GM18508 (cell line): ENCODE results near the gene GJE1.
A peak's percentile ranks its signal among the peaks of the same experiment; 100 is the strongest.
"Not testable (repeated sequence)": the region's sequence is repeated elsewhere in the genome, so short reads cannot be mapped to it uniquely, and the experiment has no call there.

Experiments used
- ATAC-seq: cut with Tn5 transposase; IDR thresholded peaks from one replicate; pipeline ENCODE4 v1.9.1; 2021; ENCODE audit warnings: moderate number of reproducible peaks; ENCODE audit not compliant: insufficient read depth, unreplicated experiment

GJE1 gene, protein sequence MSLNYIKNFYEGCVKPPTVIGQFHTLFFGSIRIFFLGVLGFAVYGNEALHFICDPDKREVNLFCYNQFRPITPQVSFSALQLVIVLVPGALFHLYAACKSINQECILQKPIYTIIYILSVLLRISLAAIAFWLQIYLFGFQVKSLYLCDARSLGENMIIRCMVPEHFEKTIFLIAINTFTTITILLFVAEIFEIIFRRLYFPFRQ

DNA sequence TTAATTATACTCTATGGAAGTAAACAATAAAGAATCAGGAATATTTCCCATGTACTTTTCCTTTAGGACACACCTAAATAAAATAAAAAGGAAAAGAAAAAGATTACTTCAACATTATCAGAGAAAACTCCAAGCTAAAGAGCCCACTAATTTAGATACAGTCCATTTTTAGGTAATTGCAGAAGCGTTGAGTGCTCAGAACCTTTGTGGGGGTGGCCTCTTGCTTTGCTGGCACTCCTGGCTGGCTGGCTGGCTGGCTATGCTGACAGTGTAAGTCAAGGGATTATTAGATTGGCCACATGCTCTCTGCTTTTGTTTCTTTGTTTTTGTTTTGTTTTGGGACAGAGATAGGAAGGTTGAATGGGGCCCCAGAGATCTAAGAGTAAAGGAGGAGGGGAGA, at the start of gene GJE1:
Gene GJE1, plus strand, starts transcription at position 301 of the 400 bp plus-strand sequence. CDS start 234 bp downstream, outside the sequence.
- ATAC-seq = no peak

DNA sequence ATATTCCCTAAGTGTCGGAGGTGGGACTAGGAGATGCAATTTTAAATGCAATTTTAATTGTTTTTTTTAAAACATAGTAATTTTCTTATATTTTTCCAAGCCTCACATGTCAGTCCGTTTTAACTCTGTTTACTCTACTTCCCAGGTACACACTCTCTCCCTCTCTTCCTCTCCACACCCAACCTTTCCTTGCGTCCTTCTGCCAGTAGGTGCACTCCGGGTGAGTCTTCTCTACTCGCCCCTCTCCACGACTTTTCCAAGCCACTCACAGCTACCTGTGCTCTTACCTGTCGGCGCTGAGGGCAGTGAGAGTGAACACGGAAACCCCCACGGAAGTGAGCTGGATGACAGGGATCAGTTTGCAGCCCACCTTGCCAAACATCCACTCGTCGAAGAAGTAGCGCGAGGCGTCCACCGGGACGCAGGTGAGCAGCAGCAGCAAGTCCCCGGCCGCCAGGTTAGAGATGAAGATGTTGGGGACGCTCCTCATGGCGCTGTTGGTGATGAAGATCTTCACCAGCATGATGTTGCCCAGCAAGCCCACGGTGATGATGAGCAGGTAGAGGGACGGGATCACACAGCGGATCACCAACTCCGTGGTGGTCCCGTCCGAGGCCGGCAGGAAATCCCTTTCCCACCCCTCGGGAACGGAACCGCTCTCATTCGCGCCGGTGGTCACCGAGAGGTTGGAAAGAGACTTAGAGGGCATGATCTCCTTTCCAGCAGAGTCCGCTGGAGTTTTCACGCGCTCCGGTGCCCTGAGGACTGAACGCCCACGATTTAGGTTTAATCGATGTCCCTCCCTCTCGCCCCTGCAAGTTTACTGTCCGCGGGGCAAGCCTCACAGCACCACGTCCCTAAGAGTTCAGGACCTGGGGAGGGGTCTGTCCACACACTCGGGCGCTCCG, 44.5 kb upstream of the GJE1 start:
- no peak for ATAC-seq

DNA sequence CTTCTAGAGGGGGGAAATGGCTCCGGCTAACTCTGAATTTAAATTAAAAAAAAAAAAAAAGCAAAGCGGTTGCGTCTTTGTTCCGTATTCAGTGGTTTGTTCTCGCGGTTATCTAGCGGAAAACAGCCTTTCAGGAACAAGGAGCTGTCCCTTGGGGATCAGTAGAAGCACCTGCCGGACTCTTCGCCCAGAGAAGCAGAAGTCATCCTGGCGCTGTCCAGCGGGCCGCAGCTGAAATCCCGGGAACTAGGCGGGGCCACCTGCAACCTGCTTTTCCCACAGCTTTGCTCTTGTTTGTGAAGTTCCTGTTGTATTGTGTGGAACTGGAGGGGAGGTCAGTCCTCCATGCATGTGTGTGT, 43.9 kb upstream of the GJE1 start:
- no peak for ATAC-seq

DNA sequence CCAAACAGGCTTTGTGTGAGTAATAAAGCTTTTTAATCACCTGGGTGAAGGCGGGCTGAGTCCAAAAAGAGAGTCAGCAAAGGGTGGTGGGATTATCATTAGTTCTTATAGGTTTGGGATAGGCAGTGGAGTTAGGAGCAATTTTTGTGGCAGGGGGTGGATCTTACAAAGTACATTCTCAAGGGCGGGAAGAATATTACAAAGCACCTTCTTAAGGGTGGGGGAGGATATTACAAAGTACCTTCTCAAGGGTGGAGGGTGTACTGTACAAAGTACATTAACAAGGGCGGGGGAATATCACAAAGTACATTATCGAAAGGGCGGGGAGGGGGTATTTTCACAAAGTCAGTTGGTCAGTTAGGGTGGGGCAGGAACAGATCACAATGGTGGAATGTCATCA, 27.9 kb upstream of the GJE1 start:
- ATAC-seq = not testable (repeated sequence)

DNA sequence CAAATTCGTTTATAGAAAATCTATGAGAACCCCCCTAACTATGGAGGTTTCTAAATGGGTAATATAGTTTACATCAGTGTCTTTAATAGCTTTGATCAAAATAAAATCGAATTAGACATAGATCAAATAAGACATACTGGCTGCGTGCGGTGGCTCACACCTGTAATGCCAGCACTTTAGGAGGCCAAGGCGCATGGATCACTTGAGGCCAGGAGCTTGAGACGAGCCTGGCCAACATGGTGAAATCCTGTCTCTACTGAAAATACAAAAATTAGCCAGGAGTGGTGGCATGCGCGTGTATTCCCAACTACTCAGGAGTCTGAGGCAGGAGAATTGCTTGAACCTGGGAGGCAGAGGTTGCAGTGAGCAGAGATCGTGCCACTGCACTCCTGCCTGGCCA, 21.9 kb upstream of the GJE1 start:
- ATAC-seq = not testable (repeated sequence)

DNA sequence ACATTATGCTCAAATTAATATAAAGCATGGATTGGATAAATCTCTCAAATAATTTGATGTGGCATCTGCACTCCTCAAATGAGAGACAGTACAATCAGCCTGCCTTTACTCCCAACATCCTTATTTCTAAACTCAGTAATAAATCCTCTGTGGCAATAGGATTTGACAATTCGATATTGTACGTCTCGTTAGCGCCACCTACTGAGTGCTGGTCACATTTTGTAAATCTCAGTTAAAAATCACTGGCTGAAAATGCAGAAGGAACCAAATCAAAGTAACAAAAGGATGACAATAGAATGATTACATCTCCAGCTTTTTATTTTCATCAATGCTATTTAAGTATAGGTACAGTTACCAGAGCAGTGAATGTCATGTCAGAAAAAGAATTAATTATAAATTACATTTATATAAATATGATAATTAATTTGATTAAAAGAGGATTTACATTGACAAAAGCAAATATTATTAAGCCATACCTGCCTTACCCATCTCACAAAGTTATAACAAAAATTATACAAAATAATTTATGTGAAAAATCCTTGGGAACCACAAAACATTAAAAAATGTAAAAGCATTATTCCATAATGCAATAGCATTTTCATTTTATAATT, 20.2 kb upstream of the GJE1 start:
- no peak for ATAC-seq

DNA sequence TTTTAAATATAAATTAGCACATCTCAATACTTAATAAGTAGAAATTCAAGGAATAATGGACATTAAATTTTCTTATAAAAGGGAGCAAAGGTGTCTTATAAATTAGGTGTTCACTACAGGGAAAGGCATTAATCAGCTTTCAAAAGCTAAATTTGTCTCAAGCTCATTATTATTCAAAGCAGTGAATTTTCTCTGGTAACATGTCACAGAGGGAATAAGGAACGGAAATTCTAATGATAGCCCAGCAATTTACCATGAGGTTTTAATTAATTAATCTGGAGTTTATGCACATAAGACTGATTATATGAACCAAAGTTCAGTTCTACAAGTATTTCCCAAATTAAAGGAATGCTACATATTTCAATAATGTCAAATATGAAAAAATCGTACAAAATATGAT, 15.4 kb upstream of the GJE1 start:
- no peak for ATAC-seq

DNA sequence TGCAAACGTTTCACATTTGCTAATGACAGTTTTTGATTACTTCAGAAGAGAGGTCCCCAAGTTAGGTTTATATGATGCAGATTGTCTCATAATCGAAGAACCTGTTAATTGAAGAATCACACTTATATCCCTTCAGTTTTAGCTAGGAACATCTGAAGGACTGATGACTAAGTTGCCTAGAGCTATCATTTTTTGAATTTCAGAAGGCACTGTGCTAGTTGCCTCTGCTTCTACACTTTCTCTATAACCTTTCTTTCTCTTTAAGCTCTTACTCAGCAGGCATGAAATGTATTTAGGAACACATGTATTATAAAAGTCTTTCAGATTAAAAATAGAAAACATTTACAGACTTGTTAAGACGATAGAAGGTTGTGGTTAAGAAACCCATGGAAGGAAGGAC, 14.4 kb upstream of the GJE1 start:
- ATAC-seq = no peak

DNA sequence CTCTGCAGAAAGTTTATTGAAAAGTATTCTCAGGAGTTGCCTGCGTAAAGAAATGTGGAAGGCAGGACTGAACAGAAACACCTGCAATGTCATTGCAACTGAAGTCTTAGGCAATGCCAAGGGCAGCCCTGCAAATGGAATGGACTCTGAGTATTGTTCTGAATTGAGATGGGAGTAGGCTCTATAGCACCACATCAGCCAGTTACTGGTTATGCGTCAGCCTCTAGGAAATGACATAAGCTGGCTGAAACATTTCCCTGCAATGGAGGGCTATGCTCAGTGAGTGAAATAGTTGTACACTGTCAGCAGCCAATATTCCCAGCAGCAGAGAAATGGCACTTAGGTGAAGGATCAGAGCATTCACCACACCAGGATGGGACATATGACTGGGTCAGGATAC, 13.8 kb upstream of the GJE1 start:
- no peak for ATAC-seq

DNA sequence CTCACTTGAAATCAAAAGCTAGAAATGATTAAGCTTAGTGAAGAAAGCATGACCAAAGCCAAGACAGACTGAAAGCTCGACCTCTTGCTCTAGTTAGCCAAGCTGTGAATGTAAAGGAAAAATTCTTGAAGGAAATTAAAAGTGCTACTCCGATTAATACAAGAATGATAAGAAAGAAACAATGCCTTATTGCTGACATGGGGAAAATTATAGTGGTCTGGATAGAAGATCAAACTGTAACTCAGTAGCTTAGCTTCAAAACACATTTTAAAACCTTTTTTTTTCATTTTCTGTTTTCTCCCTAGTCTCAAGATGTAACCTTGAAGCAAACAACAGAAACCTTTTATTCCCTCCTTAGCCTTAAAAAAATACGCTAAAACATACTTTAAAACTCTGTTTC, 11.4 kb upstream of the GJE1 start:
- ATAC-seq = no peak

DNA sequence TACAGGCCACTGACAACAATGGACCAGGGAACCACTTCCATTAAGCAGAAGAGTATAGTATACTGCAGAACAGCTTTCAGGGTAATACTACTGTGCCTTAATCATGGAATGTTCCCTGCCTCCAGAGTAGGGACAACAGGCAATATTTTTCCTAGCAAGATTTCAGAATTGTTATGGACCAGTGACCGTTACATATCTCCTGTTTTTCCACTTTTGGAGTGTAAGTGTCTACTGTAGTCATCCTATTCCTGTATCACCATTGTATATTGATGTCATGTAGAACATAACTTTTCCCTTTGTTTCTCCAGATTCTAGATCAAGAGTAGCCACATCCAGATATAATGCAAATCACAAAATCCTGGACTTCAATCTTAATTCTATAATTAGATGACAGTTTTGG, 1.9 kb upstream of the GJE1 start:
- no peak for ATAC-seq

DNA sequence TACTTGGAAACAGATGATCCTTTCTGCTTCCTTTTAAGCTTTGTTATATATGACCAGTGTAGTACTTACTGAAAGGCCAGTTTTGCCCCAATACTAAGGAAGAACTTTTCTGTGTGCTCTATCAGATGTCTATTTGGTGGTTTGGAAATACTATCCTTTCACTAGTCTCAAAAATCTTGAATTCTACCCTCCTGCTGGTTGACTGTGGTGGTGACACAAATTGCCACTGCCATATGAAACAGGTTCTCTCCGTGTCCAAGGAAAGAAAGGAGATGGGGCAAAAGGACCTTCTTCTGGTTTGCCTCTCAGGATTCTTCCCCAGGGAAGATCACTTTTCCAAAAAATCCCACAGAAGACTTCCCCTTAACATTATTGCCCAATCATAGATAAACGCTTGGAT, 6.2 kb downstream of the GJE1 start:
- no peak for ATAC-seq

DNA sequence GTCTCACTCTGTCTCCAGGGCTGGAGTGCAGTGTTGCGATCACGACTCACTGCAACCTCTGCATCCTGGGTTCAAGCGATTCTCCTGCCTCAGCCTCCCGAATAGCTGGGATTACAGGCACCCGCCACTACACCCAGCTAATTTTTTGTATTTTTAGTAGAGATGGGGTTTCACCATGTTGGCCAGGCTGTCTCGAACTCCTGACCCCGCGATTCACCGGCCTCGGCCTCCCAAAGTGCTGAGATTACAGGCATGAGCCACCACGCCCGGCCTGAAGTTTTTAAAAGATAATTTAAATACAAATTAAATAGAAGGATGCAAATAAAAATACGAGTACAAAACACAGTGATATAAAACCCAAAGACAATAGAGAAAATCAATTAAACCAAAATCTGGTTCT, 8.8 kb downstream of the GJE1 start:
- ATAC-seq = not testable (repeated sequence)

DNA sequence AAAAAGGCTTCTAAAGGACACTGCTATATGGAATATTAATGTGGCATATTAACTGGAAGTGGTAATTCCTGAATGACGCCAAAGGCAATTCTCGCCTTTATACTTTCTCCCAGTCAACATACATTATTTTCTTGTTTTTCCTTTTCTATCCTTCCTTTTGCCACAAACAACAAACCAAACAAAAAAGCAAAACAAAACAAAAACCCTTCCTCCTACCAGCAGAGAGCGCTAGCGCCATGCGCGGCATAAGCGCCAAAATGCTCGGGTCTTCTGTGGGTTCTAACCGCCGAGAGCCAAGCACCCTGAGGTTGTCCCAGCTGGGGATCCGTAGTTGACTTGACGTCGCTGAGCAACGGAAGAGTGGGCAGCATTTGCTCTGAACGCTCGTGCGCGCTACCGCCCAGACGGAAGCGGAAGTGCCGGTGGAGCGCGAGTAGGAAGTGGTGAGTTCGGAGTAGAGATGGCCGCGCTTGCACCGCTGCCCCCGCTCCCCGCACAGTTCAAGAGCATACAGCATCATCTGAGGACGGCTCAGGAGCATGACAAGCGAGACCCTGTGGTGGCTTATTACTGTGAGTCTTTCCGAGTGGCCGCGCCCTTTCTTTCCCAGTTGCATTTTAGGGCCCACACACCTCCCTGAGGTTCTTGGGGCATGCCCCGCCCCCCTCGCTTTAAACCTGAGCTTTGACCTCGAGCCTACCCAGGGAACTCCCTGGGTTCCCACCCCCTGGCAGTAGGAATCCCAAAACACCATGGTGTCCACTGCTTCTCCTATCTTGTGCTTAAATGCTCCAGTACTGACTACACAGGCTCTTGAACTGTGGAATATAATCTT, 14.3 kb downstream of the GJE1 start, which contains the start of the genes NMBR and VTA1:
Gene NMBR, minus strand, starts transcription at position 295 of the 835 bp plus-strand sequence. CDS start 58,464 bp downstream, outside the sequence.
Gene VTA1, plus strand, starts transcription at position 436 of the 835 bp plus-strand sequence. Its CDS starts 25 bp downstream, at position 461.
- ATAC-seq = peak; percentile 98

DNA sequence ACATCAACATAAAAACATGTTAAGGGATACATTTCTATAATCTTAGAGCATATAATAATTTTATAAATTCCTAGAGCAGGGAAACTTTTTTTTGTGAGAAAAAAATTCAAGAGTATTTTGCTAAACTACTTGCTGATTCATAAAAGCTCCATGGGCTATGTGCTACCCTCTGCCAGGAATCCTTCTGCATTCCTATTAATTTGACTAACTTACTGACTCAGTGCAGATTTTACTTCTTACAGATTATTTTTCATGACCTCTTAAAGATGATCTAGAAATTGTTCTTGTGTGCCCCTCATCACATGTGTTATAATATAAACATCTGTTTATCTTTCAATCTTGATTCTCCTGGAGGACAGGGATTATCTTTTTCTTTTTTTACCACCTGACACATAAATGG, 20.0 kb downstream of the GJE1 start:
- no peak for ATAC-seq

DNA sequence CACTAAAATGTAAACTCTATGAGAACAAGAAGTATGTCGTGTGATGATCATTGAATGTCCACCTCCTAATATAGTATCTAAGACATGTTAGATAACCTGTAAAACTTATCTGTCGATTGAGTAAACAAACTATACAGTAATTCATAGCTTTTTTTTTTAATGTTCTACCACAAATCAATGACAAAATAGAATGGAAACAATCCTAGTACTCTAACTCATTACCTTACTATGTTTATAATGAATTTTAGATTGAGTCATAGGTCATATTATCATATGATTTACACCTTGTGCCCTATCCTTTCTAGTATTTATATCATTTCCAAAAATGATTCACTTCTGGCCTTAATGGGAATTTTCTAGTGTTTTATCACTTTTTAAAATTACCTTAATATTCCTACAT, 20.5 kb downstream of the GJE1 start:
- ATAC-seq = no peak

DNA sequence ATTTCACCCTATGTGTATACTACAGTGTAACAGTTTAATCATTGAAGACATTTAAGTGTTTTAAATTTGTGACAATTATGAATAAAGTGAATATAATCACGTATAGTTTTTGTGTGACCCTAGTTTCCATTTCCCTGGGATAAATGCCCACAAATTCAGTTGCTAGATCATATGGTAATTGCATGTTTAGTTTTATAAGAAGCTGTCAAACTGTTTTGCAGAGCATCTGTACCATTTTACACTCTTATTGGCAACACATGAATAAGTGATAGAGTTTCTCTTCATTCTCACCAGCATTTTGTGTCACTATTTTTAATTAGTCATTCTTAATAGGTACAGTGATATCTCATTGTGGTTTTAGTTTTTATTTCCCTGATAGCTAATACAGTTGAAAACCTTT, 21.6 kb downstream of the GJE1 start:
- ATAC-seq = no peak

DNA sequence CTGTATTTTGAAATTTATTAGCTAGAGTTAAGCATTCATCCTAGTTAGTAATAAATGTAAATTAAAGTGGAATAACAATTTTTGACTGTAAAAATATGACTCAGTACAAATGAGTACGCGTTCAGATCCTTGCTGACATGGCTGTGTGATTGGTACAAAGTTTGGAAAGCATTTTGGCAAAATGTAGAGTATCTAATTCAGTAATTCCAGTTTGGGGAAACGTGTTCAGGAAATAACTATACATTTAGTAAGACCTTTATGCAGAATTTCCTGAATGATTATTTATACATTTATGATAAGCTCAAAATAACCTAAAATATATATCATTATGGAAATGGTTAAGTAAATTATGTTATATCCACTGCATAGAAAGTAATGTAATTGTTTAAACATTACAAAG, 22.4 kb downstream of the GJE1 start:
- no peak for ATAC-seq

DNA sequence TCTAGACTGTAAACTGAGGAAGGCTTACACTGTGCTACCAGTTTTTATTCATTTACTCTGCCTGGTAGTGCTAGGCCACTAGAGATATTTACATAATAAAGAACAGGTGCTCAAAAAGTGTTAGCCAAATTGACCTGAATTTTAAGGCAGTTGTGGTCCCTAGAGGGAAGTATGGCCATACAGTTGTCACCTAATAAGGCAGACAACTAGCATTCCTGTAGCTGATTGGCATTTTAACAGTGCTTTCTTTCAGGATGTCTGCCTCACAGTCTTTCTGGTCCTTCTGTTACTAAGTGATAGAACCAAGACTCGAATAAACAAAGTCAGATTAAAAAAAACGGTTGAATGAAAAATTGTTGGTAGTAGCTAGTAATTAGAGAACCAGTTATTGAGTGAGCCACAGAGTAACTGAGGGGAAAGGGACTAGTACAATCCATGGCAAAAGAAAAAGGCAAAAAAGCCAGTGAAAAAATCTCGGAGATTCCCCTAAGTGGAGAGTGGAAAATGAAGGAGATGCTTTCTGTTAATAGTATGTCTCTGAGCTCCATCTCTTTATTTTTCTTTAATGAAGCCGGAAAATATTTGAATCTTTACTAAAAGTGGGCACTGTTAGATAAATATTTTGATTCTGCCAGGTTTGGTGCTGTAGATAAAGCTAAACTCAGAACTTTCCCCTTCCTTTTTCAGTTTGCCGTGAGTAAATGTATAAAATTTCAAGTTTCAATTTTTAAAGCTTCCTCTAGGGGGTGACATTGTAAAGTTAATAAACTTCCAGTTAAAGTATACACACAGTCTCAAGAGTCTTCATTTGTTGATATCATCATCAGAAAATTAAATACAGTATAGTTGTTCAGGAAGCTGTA, 23.4 kb downstream of the GJE1 start:
- ATAC-seq = peak; percentile 46

DNA sequence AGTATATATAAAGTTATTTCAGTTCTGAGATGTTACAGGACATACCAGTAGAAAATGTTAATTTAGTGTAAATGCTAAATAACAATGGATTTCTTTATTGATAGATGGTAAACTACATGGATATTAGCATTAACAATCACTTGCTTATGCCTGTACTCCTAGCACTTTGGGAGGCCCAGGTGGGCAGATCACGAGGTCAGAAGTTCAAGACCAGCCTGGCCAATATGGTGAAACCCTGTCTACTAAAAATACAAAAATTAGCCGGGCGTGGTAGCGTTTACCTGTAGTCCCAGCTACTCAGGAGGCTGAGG, 24.0 kb downstream of the GJE1 start:
- ATAC-seq = not testable (repeated sequence)
